ENCODE measurements around the gene PTPA.

GRCh38 chr9:129101279-129101678, 9.9 kb upstream of the PTPA start:
- TF ChIP-seq EZH2 (IDR thresholded peaks at IDR 0.05; ENCODE audit: borderline replicate concordance, insufficient read depth, low read depth, low read length, poor library complexity, severe bottlenecking) = no peak
- TF ChIP-seq, protein P1, sequence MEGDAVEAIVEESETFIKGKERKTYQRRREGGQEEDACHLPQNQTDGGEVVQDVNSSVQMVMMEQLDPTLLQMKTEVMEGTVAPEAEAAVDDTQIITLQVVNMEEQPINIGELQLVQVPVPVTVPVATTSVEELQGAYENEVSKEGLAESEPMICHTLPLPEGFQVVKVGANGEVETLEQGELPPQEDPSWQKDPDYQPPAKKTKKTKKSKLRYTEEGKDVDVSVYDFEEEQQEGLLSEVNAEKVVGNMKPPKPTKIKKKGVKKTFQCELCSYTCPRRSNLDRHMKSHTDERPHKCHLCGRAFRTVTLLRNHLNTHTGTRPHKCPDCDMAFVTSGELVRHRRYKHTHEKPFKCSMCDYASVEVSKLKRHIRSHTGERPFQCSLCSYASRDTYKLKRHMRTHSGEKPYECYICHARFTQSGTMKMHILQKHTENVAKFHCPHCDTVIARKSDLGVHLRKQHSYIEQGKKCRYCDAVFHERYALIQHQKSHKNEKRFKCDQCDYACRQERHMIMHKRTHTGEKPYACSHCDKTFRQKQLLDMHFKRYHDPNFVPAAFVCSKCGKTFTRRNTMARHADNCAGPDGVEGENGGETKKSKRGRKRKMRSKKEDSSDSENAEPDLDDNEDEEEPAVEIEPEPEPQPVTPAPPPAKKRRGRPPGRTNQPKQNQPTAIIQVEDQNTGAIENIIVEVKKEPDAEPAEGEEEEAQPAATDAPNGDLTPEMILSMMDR (IDR thresholded peaks at IDR 0.05) = no peak
